ENCODE results near the gene ZNF701. TPM values are rescaled to one million over a fixed set of nuclear protein-coding genes. Genes with fewer than 3 reads are reported as not detected.
"Not testable (repeated sequence)": the region's sequence is repeated elsewhere in the genome, so short reads cannot be mapped to it uniquely, and the experiment has no call there.

The ZNF701 gene
- total and polyA plus RNA-seq, 12 donors = 4.0 to 21.3 (median 11.1) TPM

GRCh38 chr19:52600639-52601024 is 30.5 kb downstream of the ZNF701 start:
- Histone ChIP-seq H3K27ac (peak overlapping the region in 4 of 5 donors; percentile 42 to 89 (median 60)), H3K4me1 (replicated peaks in 1 of 2) (peaks cover 7 to 9% of the 10 kb centered on the region in 2 donors), H3K4me3 (peak overlapping the region in 2 of 4 donors; percentile 29 to 63), H3K27me3 (no peaks in the 10 kb centered on the region), H3K36me3 (replicated peaks in 1 of 2) (no peaks in the 10 kb centered on the region), H3K9me3 (replicated peaks in 1 of 3) (no peaks in the 10 kb centered on the region)
- WGBS, 4 donors = 0 to 4% (median 0%) methylated on average over 12 to 15 of the region's 15 CpGs
- intact Hi-C loops (cut with DNase I) = no loop called here
- DNase-seq = peak in 2 of 7 donors; percentile 31 to 40
- TF ChIP-seq CTCF (IDR thresholded peaks at IDR 0.05) (no peak), POLR2A (IDR thresholded peaks at IDR 0.05) (no peak)

DNA sequence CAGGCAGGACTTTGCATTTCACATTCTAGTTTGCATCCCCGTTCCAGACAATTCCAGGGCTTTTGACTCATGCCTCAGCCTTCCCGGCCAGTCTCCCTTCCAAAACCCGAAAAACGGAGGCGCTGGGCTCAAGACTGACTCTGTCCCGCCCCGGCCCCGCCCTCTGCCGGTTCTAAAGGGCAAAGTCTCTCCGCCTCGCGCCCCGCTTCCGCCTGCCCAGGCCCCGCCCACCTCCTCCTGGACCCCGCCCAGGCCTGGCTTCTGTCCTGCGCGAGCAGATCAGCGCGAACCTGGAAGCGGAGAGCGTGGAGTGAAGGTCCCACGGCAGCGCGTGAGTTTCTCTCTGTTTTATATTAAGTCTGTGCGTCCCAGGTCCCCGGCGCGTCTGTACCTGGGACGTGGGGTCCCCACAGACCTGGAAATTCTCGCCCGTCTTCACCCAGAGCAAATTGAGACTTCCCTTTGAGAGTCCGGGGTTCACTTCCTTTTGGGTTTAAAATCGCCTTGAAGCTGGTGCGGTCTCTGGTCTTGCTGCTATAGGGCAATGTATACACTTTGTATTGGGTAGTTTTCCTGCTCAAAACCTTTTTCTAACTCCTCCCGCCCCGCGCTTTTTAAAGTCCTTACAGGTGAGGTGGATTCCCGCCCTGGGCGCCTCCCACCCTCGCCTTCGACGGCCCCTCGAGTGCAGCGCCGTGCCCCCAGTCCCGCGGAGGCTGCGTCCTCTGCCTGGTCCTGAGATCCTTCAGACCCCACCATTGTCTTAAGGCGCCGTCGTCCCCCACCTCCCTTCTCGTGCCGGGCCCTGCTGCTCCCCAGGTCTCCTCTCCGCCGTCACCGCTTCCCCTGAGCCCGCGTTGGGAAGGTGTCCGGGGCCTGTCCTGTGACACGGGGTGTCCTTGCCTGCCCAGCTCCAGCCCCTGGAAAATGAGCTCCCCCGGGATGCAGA is 31.2 kb downstream of the ZNF701 start:
- H3K4me1 ChIP-seq (replicated peaks in 1 of 2) = peaks cover 7 to 9% of the 10 kb centered on the region in 2 donors
- no peaks in the 10 kb centered on the region for H3K9me3 ChIP-seq (replicated peaks in 1 of 3)
- H3K27ac ChIP-seq = peak overlapping the region in 4 of 5 donors; percentile 42 to 89 (median 60)
- H3K4me3 ChIP-seq = peak overlapping the region in 3 of 4 donors; percentile 29 to 63 (median 59)
- H3K36me3 ChIP-seq (replicated peaks in 1 of 2) = no peaks in the 10 kb centered on the region
- 1 to 2% (median 1%) methylated on average over 27 to 62 of the region's 62 CpGs for WGBS, 4 donors
- H3K27me3 ChIP-seq = no peaks in the 10 kb centered on the region
- TF ChIP-seq POLR2A (IDR thresholded peaks at IDR 0.05) (peak in 1 of 2 donors; percentile 39), CTCF (IDR thresholded peaks at IDR 0.05) (peak; percentile 15 to 45 (median 30))
- intact Hi-C loops (cut with DNase I) = no loop called here
- peak; percentile 94 to 97 (median 96) for DNase-seq

GRCh38 chr19:52601974-52602366 is 31.9 kb downstream of the ZNF701 start:
- H3K9me3 ChIP-seq (replicated peaks in 1 of 3); H3K4me1 ChIP-seq (replicated peaks in 1 of 2); DNase-seq; intact Hi-C loops (cut with DNase I); H3K36me3 ChIP-seq (replicated peaks in 1 of 2); H3K27me3 ChIP-seq: not testable (repeated sequence)
- Histone ChIP-seq H3K4me3 (peak overlapping the region in 2 of 4 donors; percentile 29 to 63), H3K27ac (peak overlapping the region in 2 of 5 donors; percentile 44 to 89)
- peak in 1 of 6 experiments; percentile 16 for TF ChIP-seq CTCF (IDR thresholded peaks at IDR 0.05)
- WGBS, 4 donors = 55 to 60% (median 58%) methylated on average over 3 of the region's 3 CpGs

DNA sequence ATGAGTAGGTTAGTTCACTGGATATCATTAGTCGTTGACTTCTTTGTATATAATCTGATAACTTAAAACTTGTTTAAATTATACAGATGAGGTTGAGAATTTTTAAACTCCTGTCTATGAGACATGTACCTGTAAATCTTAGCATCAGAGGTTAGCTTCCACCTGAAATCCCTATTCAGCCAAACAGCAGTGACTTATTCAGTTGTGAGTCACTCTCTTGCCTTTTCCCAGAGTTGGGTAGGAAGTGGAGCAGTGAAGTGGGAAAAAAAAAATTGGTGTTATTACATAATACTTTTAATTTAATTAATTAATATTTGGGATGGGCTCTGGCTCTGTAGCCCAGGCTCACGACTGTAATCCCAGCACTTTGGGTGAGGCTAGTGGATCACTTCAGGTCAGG is 32.9 kb downstream of the ZNF701 start:
- no peak for DNase-seq
- WGBS, 4 donors = 82 to 91% (median 87%) methylated on average over 2 of the region's 2 CpGs
- Histone ChIP-seq H3K36me3 (replicated peaks in 1 of 2) (no peaks in the 10 kb centered on the region), H3K9me3 (replicated peaks in 1 of 3) (no peaks in the 10 kb centered on the region), H3K27me3 (no peaks in the 10 kb centered on the region), H3K4me3 (no peak overlapping the region), H3K4me1 (replicated peaks in 1 of 2) (peaks cover 7 to 9% of the 10 kb centered on the region in 2 donors), H3K27ac (no peak overlapping the region)
- intact Hi-C loops (cut with DNase I) = no loop called here
- no peak for TF ChIP-seq CTCF (IDR thresholded peaks at IDR 0.05)
- no peak for TF ChIP-seq POLR2A (IDR thresholded peaks at IDR 0.05)

All from adrenal gland (tissue), 12 donors.